ENCODE data around the gene DAND5. TPM values are rescaled to one million over a fixed set of nuclear protein-coding genes. Genes with fewer than 3 reads are reported as not detected.

DAND5 gene
- total and polyA plus RNA-seq, 10 of the 15 experiments (the other 5 are each of a cell fraction or from before 2014, with no cell fraction given) = 0.06 to 0.15 (median 0.12) TPM; not detected in 5

- Histone ChIP-seq H3K4me1 (ENCODE audit: control insufficient read depth, insufficient read depth, low read length) (peaks cover 8% of the 10 kb centered on the region), H4K20me1 (ENCODE audit: control insufficient read depth, insufficient read depth) (no peaks in the 10 kb centered on the region), H3K9me3 (replicated peaks; ENCODE audit: control insufficient read depth, insufficient read depth, low read length) (no peaks in the 10 kb centered on the region), H3K27me3 (replicated peaks in 1 of 2; ENCODE audit: control insufficient read depth in 2 of 2, insufficient read depth in 2 of 2, low read length in 1 of 2) (no peaks in the 10 kb centered on the region), H3K27ac (ENCODE audit: control insufficient read depth, insufficient read depth) (no peak overlapping the region), H2AFZ (ENCODE audit: control insufficient read depth, low read depth, low read length) (no peak overlapping the region), H3K4me3 (no peak overlapping the region), H3K79me2 (ENCODE audit: control insufficient read depth, insufficient read depth, low read length) (peaks cover 25% of the 10 kb centered on the region), H3K4me2 (ENCODE audit: control insufficient read depth, insufficient read depth) (no peak overlapping the region), H3K9ac (ENCODE audit: control insufficient read depth, insufficient read depth, low read length) (no peak overlapping the region), H3K36me3 (ENCODE audit: control insufficient read depth in 2 of 2, insufficient read depth in 2 of 2, low read length in 1 of 2) (no peaks in the 10 kb centered on the region)
- ChIA-PET SMC1A (ENCODE audit: uncharacterized antibody, unreplicated experiment) (interaction anchor here (0.9 to 1.1 kb wide), 2 partner anchors 20 to 47 kb away, joined by 3 read pairs; no protein-coding TSS in a partner anchor), CTCF (interaction anchor here (0.6 to 1.6 kb wide), 3 partner anchors 40 to 86 kb away, joined by 3 to 6 read pairs (median 3); partner anchors contain the start of gene SYCE2), POLR2A (interaction anchor here (0.6 kb wide), 1 partner anchor 20 kb away, joined by 3 read pairs; no protein-coding TSS in a partner anchor), RAD21 (ENCODE audit: unreplicated experiment) (no interaction called here)
- ATAC-seq = no peak
- FAIRE-seq = no peak
- intact Hi-C loops (cut with micrococcal nuclease; ENCODE audit: unreplicated experiment) = no loop called here
- 9% methylated on average over 6 of the region's 6 CpGs for WGBS (ENCODE audit: insufficient coverage, insufficient replicate concordance, low lambda C conversion rate, missing lambda C conversion rate)
- no peak for DNase-seq (ENCODE audit: low read depth, low spot score)
- TF ChIP-seq BACH1 (IDR thresholded peaks at IDR 0.05; ENCODE audit: borderline replicate concordance) (no peak), ATF3 (IDR thresholded peaks at IDR 0.05; ENCODE audit: borderline replicate concordance, extremely low read depth, low read depth, low read length) (no peak), RFX5 (IDR thresholded peaks at IDR 0.05; ENCODE audit: low read depth, low read length) (no peak)
- in situ Hi-C loops (cut with MboI) = no loop called here
- no TSS peak for BruUV-seq (replicated peaks)
Observed at GRCh38 chr19:12959481-12959880, 9.9 kb upstream of the DAND5 start.

- Histone ChIP-seq H3K27me3 (replicated peaks in 1 of 2; ENCODE audit: control insufficient read depth in 2 of 2, insufficient read depth in 2 of 2, low read length in 1 of 2) (no peaks in the 10 kb centered on the region), H3K27ac (ENCODE audit: control insufficient read depth, insufficient read depth) (peak overlapping the region; percentile 2; the same call in 1 of the 2 replicates), H3K4me3 (peak overlapping the region; percentile 64; the same call in 1 of the 2 replicates), H3K36me3 (ENCODE audit: control insufficient read depth in 2 of 2, insufficient read depth in 2 of 2, low read length in 1 of 2) (no peaks in the 10 kb centered on the region), H3K4me2 (ENCODE audit: control insufficient read depth, insufficient read depth) (peak overlapping the region; percentile 100), H3K9me3 (replicated peaks; ENCODE audit: control insufficient read depth, insufficient read depth, low read length) (no peaks in the 10 kb centered on the region), H2AFZ (ENCODE audit: control insufficient read depth, low read depth, low read length) (peak overlapping the region; percentile 99), H3K9ac (ENCODE audit: control insufficient read depth, insufficient read depth, low read length) (peak overlapping the region; percentile 55; the same call in 1 of the 2 replicates), H4K20me1 (ENCODE audit: control insufficient read depth, insufficient read depth) (no peaks in the 10 kb centered on the region), H3K79me2 (ENCODE audit: control insufficient read depth, insufficient read depth, low read length) (no peaks in the 10 kb centered on the region), H3K4me1 (ENCODE audit: control insufficient read depth, insufficient read depth, low read length) (0 out of 2 replicates have a peak, but pooled peaks cover 3% of the 10 kb centered on the region)
- RAD21 ChIA-PET (ENCODE audit: unreplicated experiment) = interaction anchor here (0.6 to 2.9 kb wide), 32 partner anchors 9 to 296 kb away, joined by 3 to 31 read pairs (median 4); partner anchors contain the start of genes CALR, DNASE2, FARSA and GCDH
- SMC1A ChIA-PET (ENCODE audit: uncharacterized antibody, unreplicated experiment) = interaction anchor here (0.7 to 2.0 kb wide), 21 partner anchors 9 to 187 kb away, joined by 3 to 29 read pairs (median 5); partner anchors contain the start of genes DNASE2, GADD45GIP1, GCDH and KLF1
- BruUV-seq (replicated peaks) = no TSS peak
- POLR2A ChIA-PET = interaction anchor here (0.6 to 2.6 kb wide), 8 partner anchors 10 to 86 kb away, joined by 3 to 11 read pairs (median 4); partner anchors contain the start of genes DNASE2 and GCDH
- in situ Hi-C loops (cut with MboI) (no loop called here), intact Hi-C loops (cut with micrococcal nuclease; ENCODE audit: unreplicated experiment) (loop anchor here (1.0 kb wide), 1 partner anchor 80 kb away; no protein-coding TSS in a partner anchor)
- FAIRE-seq (peak; percentile 83), ATAC-seq (peak; percentile 99), DNase-seq (ENCODE audit: low read depth, low spot score) (peak; percentile 39)
- CTCF ChIA-PET = interaction anchor here (0.6 to 7.0 kb wide), 65 partner anchors 10 to 312 kb away, joined by 3 to 182 read pairs (median 6); partner anchors contain the start of genes DNASE2, FARSA, GADD45GIP1 and GCDH
- under 1% methylated on average over 34 of the region's 34 CpGs for WGBS (ENCODE audit: insufficient coverage, insufficient replicate concordance, low lambda C conversion rate, missing lambda C conversion rate)
- peak; percentile 60 for TF ChIP-seq E2F4 (IDR thresholded peaks at IDR 0.05; ENCODE audit: low read depth, low read length)
- no peak; the same call in 1 of the 2 replicates for TF ChIP-seq ZNF207 (IDR thresholded peaks at IDR 0.05; ENCODE audit: borderline replicate concordance)
- peak; percentile 96 for TF ChIP-seq GATAD2B (conservative IDR thresholded peaks at IDR 0.05; ENCODE audit: low read depth)
- TF ChIP-seq BACH1 (IDR thresholded peaks at IDR 0.05; ENCODE audit: borderline replicate concordance) = peak; percentile 74; the same call in 1 of the 2 replicates
- TF ChIP-seq SREBF1 (IDR thresholded peaks at IDR 0.05; ENCODE audit: low read length) = no peak
- TF ChIP-seq IKZF2 (IDR thresholded peaks at IDR 0.05) = peak; percentile 74 to 75
- TF ChIP-seq EGR1 (IDR thresholded peaks at IDR 0.05; ENCODE audit: borderline replicate concordance in 1 of 2, low read depth in 2 of 2, low read length in 2 of 2) = peak in 1 of 2 experiments; percentile 34; a peak in 1 of 3 replicates
Observed at GRCh38 chr19:12965017-12965811, 4.2 kb upstream of the DAND5 start.

Data from GM12878 (cell line).